Measurements from ENCODE around the gene MYCBPAP. TPM values are rescaled to one million over a fixed set of nuclear protein-coding genes. Genes with fewer than 3 reads are reported as not detected.
A peak's percentile ranks its signal among the peaks of the same experiment; 100 is the strongest.

The MYCBPAP gene
- total RNA-seq, 1 donor from 2014 or later: 0.20 TPM

DNA sequence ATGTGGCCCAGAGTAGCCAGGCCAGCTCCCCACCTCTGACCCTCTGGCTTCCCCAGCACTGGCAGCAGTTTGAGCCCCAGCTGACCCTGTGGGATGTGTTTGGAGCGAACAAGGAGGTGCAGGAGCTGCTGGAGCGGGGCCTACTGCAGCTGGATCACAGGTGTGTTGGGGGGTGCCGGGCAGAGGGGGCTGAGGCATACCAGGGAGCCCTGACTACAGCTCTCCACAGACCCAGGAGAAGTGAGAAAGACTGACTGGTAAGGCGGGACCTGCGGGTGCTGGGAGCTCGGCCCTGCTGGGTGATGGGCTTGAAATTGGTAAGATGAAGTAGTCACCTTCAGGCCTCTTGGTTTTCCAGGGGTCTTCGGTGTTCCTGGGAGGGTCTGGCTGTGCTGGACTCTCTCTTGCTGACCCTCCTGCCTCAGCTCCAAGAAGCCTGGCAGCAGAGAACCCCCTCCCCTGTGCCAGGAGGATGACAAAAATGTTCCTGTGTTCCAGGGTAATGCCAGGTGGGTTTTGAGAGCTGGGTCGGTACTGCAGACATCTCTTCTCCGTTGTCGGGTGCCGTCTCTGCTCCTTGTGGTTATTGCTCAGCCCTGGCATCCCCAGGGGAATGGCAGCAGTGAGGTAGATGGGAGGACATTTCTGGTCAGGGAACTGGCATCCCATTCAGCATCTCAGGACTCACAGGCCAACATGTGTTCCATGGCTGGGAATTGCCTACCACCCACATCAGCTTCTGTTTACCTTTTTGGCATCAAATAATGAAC is 23.7 kb upstream of the MYCBPAP start:
- DNase-seq (ENCODE audit: low read depth in 2 of 2): no peak

- DNase-seq (ENCODE audit: low read depth in 2 of 2): peak in 1 of 2 donors; percentile 46
These were observed 20.8 kb upstream of the MYCBPAP start for GRCh38 chr17:50487213-50488096.

DNA sequence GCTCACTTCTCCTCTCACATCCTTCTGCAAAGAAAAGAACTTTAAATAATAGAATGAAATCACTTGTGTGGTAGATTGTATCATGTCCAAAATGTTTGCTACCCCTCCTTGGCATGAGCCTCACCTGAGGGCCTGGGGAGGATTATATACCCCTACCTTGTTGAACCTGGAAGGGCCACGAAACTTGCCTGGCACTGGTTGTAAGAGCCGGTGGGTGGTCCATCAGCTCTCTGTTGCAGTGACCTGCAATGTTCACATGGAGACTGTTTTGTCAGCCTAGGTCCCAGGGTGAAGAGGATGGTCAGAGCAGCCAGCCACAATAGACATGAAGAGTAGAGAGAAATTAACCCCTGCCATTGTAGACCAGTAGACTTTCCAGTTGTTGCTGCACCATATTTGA is 19.4 kb upstream of the MYCBPAP start:
- no peak for DNase-seq (ENCODE audit: low read depth in 2 of 2)

DNA sequence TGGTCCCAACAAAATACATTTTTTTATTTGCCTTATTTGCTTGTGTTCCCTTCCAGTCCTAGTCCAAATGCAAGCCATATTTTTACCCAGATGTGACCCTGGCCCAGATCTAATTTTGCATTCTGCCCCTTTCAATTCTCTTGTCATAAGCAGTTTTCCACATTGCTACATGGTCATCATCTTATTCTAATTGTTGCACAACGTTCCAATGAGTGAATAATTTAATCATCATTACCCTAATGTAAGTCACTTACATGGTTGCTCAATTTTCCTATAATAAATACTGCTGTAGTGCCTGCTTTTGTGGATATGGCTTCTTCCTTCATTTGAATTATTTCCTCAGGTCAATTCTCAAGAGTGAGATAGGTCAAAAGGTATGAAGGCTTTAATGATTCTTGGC is 16.7 kb upstream of the MYCBPAP start:
- no peak for DNase-seq (ENCODE audit: low read depth in 2 of 2)

- no peak for DNase-seq (ENCODE audit: low read depth in 2 of 2)
These were observed 16.0 kb upstream of the MYCBPAP start for GRCh38 chr17:50492214-50492613.

- no peak for DNase-seq (ENCODE audit: low read depth in 2 of 2)
These were observed 14.5 kb upstream of the MYCBPAP start for GRCh38 chr17:50493744-50494143.

GRCh38 chr17:50495217-50495823 is 12.9 kb upstream of the MYCBPAP start:
- no peak for DNase-seq (ENCODE audit: low read depth in 2 of 2)

DNA sequence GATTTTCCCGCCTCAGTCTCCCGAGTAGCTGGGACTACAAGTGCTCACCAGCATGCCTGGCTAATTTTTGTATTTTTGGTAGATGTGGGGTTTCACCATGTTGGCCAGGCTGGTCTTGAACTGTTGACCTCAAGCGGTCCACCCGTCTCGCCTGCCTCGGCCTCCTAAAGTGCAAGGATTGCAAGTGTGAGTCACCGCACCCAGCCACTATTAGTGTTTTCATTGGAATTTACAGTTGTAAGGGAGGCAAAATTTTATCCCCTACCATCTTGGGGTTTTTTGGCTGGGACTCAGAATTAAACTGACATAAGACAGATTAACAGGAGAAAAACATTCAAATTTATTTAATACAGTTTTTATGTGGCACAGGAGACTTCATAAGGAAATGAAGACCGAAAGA is 12.3 kb upstream of the MYCBPAP start:
- DNase-seq (ENCODE audit: low read depth in 2 of 2): no peak

DNA sequence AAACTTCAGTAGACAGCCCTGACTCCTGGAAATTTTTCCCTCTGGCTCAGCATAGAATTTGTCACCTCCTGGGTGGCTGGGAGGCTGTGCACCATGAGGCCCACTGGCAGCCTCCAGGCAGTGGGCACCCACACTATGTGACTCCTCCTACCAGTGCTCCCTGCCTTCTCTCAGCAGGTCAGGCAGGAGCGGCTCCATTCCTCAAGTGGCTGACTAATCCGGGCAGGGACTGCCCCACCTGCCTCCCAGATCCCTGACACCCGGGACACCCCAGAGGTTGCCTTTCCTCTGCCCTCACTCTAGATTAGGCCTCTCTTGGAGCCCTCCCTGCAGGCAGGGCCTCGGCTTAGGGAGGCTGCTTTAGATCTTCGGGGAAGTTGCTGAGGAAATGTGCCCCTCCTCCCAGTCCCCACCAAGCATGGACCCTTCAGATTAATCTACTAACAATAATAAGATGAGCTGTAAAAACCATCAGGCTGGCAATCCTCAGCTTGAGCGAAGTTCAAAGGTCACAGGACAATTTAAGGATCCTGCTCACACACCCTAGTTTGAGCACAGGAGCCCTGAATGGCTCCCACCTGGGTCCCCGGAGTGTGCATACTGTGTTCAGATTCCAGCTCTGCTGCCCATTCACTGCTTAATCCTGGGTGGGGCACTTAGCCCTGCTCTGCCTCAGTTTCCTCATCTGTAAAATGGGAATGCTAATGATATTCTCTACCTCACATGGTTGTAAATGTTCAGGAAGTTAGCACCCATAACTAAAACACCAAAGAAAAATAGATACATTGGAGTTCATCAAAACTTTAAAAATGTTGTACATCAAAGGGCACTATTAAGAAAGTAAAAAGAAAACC is 10.0 kb upstream of the MYCBPAP start:
- DNase-seq (ENCODE audit: low read depth in 2 of 2): no peak

DNA sequence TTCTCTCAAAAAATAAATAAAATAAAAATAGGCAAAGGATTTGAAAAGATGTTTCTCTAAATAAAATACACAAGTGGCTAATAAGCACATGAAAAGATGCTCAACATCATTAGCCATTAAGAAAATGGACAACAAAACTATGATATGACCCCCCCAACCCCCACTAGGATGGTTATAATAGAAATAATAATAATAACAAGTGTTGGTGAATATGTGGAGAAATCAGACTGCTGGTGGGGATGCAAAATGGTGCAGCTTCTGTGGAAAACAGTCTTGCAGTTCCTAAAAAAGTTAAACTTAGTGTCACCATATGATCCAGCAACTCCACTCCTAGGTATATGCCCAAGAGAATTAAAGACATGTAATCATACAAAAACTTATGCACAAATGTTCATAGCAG is 9.0 kb upstream of the MYCBPAP start:
- no peak for DNase-seq (ENCODE audit: low read depth in 2 of 2)

DNA sequence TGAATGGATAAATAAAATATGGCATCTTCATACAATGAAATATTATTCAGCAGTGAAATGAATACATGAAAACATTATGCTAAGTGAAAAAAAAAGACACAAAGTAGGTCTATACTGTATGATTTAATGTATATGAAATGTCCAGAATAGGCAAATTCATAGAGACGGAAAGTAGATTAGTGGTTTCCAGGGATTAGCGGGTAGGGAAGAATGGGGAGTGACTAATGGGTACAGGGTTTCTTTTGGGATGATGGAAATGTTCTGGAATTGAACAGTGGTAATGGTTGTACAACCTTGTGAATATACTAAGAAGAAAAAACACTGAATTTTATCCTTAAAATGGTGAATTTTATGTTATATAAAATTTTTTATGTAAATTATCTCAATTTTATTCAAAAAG is 8.5 kb upstream of the MYCBPAP start:
- no peak for DNase-seq (ENCODE audit: low read depth in 2 of 2)

DNA sequence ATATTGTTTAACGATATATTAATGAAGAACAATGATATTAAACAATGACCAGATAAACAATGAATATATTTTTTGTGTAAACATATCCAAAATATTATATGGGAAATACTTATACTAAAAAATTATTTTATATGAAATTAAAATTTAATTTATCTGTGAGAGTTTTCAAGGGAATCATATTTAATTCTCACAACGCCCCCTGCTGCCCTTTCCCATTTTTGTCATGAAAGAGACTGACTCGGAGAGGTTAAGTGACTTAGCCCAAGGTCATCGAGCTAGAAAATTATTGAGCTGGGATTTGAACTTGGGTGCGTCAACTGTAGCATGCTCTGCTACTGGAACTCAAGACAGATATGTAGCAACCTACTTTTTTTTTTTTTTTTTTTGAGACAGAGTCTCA is 7.2 kb upstream of the MYCBPAP start:
- peak; percentile 34 to 59 for DNase-seq (ENCODE audit: low read depth in 2 of 2)

- no peak for DNase-seq (ENCODE audit: low read depth in 2 of 2)
These were observed 5.8 kb upstream of the MYCBPAP start for GRCh38 chr17:50502301-50502990.

DNA sequence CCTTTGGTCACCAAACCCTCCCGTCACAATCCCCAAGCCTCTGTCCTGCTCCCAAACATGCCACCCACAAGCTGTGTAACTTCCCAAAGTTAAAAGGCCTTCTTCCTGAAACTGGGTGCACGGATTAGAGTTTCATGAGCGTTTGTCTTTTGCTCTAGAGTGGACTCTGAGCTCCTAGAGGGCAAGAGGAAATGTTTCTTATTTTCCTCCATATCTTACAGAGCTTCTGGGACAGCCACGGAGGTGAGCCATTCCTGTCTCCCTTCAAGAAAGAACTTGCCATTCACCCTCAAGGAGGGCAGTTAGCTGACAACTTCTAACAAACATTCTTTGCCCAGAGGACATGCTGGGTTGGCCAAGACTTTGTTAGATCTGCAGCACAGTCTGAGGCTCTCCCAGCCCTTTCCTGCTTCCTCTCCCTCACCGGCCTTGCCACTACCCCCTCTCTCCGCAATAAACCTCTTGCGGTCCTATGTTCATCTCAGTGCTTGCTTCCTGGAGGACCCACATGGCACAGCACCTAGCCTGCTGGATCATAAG is 2.6 kb upstream of the MYCBPAP start:
- no peak for DNase-seq (ENCODE audit: low read depth in 2 of 2)

GRCh38 chr17:50506298-50506697 is 1.9 kb upstream of the MYCBPAP start:
- no peak for DNase-seq (ENCODE audit: low read depth in 2 of 2)

DNA sequence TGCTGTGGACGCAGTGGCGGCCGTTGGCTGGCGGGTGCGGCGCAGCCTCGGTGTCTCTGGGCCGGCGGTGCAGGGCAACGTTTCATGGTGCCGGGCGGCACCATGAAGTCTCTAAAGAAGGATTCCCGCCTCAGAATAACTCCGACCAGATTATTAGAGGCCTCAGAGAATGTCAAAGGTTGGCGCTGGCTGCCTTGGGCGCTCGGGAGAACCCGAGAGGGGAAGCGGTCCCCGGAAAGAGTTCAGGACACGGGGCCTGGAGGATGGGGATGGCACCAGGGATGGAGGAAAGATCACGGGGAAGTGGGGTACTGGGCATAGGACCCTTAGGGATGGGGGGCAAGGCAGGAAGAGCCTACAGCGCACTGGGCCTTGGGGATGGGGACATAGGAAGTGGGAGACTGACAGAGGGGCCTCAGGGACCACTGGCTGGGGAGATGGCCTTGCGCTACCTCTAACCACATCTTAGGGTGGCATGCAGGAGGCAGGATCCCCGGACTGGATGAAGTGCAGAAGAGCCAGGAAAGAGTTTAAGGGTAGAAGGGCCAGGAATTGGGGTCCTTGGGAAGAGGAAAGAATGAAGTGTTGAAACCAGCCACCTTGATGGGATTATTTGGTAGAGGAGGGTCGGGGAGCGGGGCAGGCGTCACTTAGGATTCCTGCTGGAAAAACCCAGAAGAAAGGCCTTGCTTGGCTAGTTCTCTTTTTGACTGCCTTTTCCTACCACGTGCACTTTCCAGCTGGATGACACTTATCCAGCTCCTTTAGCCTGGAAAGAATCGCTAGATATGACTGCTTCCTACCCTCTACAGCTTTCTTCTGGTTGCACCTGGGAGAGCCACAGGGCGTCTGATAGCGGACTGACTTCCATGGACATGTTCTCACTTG is 578 bp downstream of the MYCBPAP start:
- DNase-seq (ENCODE audit: low read depth in 2 of 2): no peak

- DNase-seq (ENCODE audit: low read depth in 2 of 2): peak in 1 of 2 donors; percentile 56
These were observed 2.8 kb downstream of the MYCBPAP start for GRCh38 chr17:50511058-50511457.

- no peak for DNase-seq (ENCODE audit: low read depth in 2 of 2)
These were observed 5.3 kb downstream of the MYCBPAP start for GRCh38 chr17:50513495-50513894.

DNA sequence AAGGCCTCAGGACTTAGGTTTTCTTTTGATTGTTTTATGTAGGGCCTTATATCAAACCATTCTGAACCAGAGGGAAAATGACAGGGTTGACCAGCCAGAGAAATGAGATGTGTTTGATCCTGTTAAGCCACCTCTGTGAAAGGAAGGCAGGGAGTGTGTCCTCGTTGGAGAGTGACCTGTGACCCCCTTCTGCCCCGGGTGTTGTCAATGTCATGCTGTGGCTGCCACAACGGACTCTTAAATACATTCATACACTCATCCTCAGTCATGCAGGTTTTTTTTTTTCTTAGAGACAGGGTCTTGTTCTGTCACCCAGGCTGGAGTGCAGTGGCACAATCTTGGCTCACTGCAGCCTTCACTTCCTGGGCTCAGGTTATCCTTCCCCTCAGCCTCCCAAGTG is 6.1 kb downstream of the MYCBPAP start:
- no peak for DNase-seq (ENCODE audit: low read depth in 2 of 2)
